K562 (cell line): ENCODE measurements around the gene GFOD1. TPM values are rescaled to one million over a fixed set of nuclear protein-coding genes. Genes with fewer than 3 reads are reported as not detected.

Experiments used
- ATF4 ChIP-seq: fragments of 450-650 bp; formaldehyde crosslinking; IDR thresholded peaks from 2 replicates; pipeline ENCODE4 v1.4.0; 2022; ENCODE audit warnings: mild to moderate bottlenecking, moderate library complexity
- CEBPB ChIP-seq: fragments of 450-650 bp; IDR thresholded peaks from 2 replicates; pipeline ENCODE4 v1.6.1; 2016; ENCODE audit warnings: missing genetic modification characterization, missing compliant biosample characterization
- CREBBP ChIP-seq: IDR thresholded peaks from one replicate; pipeline ENCODE4 v1.6.1; 2012; ENCODE audit warnings: low read depth, mild to moderate bottlenecking, control low read depth, inconsistent platforms, low read length
- ELF1 ChIP-seq: fragments of 200-800 bp; sonication (Bioruptor generic); IDR thresholded peaks from 2 replicates; pipeline ENCODE4 v1.6.1; 2016; ENCODE audit warnings: missing genetic modification characterization, missing compliant biosample characterization
- FOXA1 ChIP-seq: fragments of 450-650 bp; IDR thresholded peaks from 2 replicates; pipeline ENCODE4 v1.6.1; 2016; ENCODE audit warnings: mild to moderate bottlenecking, borderline replicate concordance
- HOMEZ ChIP-seq: fragments of 250-450 bp; sonication (Bioruptor Pico); IDR thresholded peaks from 2 replicates; pipeline ENCODE4 v1.4.0; 2020; ENCODE audit warnings: mild to moderate bottlenecking, moderate library complexity
- MECOM ChIP-seq: fragments of 250-450 bp; sonication (Bioruptor Pico); IDR thresholded peaks from 2 replicates; pipeline ENCODE4 v1.8.0; 2022; ENCODE audit warnings: inconsistent platforms
- NFE2 ChIP-seq: IDR thresholded peaks from 2 replicates; pipeline ENCODE4 v1.6.1; 2014; ENCODE audit warnings: antibody characterized with exemption, low read depth
- PHB2 ChIP-seq: fragments of 450-650 bp; IDR thresholded peaks from 2 replicates; pipeline ENCODE4 v1.6.1; 2017; ENCODE audit warnings: low read depth
- SMAD2 ChIP-seq: fragments of 150-350 bp; IDR thresholded peaks from 2 replicates; pipeline ENCODE4 v1.6.1; 2014; ENCODE audit warnings: low read depth, mild to moderate bottlenecking, low read length
- TAF1 ChIP-seq: IDR thresholded peaks from 2 replicates; pipeline ENCODE4 v1.6.1; 2011; ENCODE audit warnings: mild to moderate bottlenecking, low read length, moderate library complexity; ENCODE audit not compliant: insufficient read depth, control insufficient read depth, severe bottlenecking; ENCODE audit errors: extremely low read depth
- THAP7 ChIP-seq: fragments of 250-450 bp; sonication (Bioruptor Pico); IDR thresholded peaks from 2 replicates; pipeline ENCODE4 v1.5.0; 2021
- ZNF121 ChIP-seq: sonication (generic); formaldehyde crosslinking; conservative IDR thresholded peaks from 2 replicates; pipeline ENCODE4 v1.8.0; 2022; ENCODE audit warnings: missing genetic modification reagents
- ZNF197 ChIP-seq: fragments of 200-800 bp; sonication (Bioruptor generic); IDR thresholded peaks from 2 replicates; pipeline ENCODE4 v1.6.1; 2016; ENCODE audit warnings: low read depth, missing genetic modification characterization, missing compliant biosample characterization
- ZNF311 ChIP-seq: fragments of 250-450 bp; sonication (Bioruptor Pico); IDR thresholded peaks from 2 replicates; pipeline ENCODE4 v1.4.0; 2020; ENCODE audit warnings: mild to moderate bottlenecking, moderate library complexity
- ZNF586 ChIP-seq: fragments of 450-650 bp; formaldehyde crosslinking; conservative IDR thresholded peaks from 2 replicates; pipeline ENCODE4 v1.4.0; 2020; ENCODE audit warnings: mild to moderate bottlenecking, moderate library complexity
- ZZZ3 ChIP-seq: fragments of 450-650 bp; IDR thresholded peaks from 2 replicates; pipeline ENCODE4 v1.6.1; 2016; ENCODE audit warnings: antibody characterized with exemption, mild to moderate bottlenecking, moderate library complexity
- polyA plus RNA-seq, 8 experiments: library from polyadenylated mRNA; depleted of rRNA in 4 of 8; stranded (reverse) in 5 of 8; unstranded in 3 of 8; fragments of >200 nt; fragmentation: Nextera tagmentation in 2 of 8; fragmentation: Illumina TruSeq in 1 of 8; extraction: Ambion mirVana in 2 of 8; extraction: Trizol in 1 of 8; gene quantifications; 2 replicates each; pipeline versions ENCODE4 v1.2.1 to v1.2.3, GENCODE V29; 2011 to 2014; ENCODE audit warnings: inconsistent platforms in 1 of 8, missing spikeins in 1 of 8
- total RNA-seq, 7 experiments: library from RNA; depleted of rRNA in 6 of 7; stranded (reverse); fragments of >200 nt in 6 of 7; fragmentation: Illumina TruSeq in 2 of 7; extraction: Trizol in 2 of 7; gene quantifications; 2 replicates each; pipeline versions ENCODE4 v1.2.1 to v1.2.3, GENCODE V29; 2011 to 2021; ENCODE audit warnings: low replicate concordance in 1 of 7
- TF ChIP-seq, protein P1 (sequence below): fragments of 250-450 bp; sonication (Bioruptor Pico); IDR thresholded peaks from 2 replicates; pipeline ENCODE4 v1.8.0; 2022; ENCODE audit warnings: inconsistent platforms
- TF ChIP-seq, protein P2 (sequence below): IDR thresholded peaks from 2 replicates; pipeline ENCODE4 v1.6.1; 2016; ENCODE audit warnings: missing genetic modification characterization, missing compliant biosample characterization
- TF ChIP-seq, protein P3 (sequence below): IDR thresholded peaks from 2 replicates; pipeline ENCODE4 v1.6.1; 2014; ENCODE audit warnings: antibody characterized with exemption
- TF ChIP-seq, protein P4 (sequence below): sonication (generic); formaldehyde crosslinking; IDR thresholded peaks from 2 replicates; pipeline ENCODE4 v1.8.0; 2022; ENCODE audit warnings: mild to moderate bottlenecking, missing genetic modification reagents

Gene GFOD1
- total and polyA plus RNA-seq, 9 of the 15 experiments (the other 6 are each of a cell fraction or from before 2014, with no cell fraction given), result 3.8 to 12.0 (median 8.2) TPM

DNA sequence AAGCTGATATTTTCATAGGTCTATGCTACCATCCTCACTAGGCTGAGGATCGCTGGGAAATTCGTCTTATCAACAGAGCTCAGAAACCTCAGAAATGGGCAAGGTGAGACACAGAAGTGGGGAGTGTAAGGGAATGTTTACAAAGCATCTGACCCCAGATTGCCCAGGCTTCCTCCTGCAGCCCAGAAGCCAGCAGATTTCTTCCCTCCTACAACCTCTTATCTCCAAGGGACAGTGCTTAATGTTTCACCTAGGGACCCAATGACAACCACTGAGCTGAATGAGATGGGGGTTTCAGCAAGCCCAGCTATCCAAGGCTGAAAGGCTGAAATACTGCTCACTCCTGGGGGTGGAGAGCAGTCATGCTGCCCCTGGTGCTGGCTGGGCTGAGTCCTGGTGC lies 106.6 kb downstream of the GFOD1 start (continued):
- TF ChIP-seq ZNF311 (CRISPR knock-in tag) (peak; percentile 58; the same call in 1 of the 2 replicates), ZNF197 (CRISPR knock-in tag) (no peak), ELF1 (no peak), MECOM (CRISPR knock-in tag) (no peak), ZNF121 (CRISPR knock-in tag) (no peak), CEBPB (tag) (no peak), SMAD2 (no peak), TAF1 (peak; percentile 33), THAP7 (CRISPR knock-in tag) (no peak), ZNF586 (CRISPR knock-in tag) (no peak), FOXA1 (peak; percentile 51; the same call in 1 of the 2 replicates), NFE2 (peak; percentile 58; the same call in 1 of the 2 replicates), PHB2 (peak; percentile 87), CREBBP (no peak), ATF4 (CRISPR knock-in tag) (no peak), ZZZ3 (no peak), HOMEZ (CRISPR knock-in tag) (no peak)
- TF ChIP-seq, protein P1, sequence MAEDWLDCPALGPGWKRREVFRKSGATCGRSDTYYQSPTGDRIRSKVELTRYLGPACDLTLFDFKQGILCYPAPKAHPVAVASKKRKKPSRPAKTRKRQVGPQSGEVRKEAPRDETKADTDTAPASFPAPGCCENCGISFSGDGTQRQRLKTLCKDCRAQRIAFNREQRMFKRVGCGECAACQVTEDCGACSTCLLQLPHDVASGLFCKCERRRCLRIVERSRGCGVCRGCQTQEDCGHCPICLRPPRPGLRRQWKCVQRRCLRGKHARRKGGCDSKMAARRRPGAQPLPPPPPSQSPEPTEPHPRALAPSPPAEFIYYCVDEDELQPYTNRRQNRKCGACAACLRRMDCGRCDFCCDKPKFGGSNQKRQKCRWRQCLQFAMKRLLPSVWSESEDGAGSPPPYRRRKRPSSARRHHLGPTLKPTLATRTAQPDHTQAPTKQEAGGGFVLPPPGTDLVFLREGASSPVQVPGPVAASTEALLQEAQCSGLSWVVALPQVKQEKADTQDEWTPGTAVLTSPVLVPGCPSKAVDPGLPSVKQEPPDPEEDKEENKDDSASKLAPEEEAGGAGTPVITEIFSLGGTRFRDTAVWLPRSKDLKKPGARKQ, result no peak
- TF ChIP-seq, protein P2, sequence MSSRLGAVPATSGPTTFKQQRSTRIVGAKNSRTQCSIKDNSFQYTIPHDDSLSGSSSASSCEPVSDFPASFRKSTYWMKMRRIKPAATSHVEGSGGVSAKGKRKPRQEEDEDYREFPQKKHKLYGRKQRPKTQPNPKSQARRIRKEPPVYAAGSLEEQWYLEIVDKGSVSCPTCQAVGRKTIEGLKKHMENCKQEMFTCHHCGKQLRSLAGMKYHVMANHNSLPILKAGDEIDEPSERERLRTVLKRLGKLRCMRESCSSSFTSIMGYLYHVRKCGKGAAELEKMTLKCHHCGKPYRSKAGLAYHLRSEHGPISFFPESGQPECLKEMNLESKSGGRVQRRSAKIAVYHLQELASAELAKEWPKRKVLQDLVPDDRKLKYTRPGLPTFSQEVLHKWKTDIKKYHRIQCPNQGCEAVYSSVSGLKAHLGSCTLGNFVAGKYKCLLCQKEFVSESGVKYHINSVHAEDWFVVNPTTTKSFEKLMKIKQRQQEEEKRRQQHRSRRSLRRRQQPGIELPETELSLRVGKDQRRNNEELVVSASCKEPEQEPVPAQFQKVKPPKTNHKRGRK (tag), result no peak
- TF ChIP-seq, protein P3, sequence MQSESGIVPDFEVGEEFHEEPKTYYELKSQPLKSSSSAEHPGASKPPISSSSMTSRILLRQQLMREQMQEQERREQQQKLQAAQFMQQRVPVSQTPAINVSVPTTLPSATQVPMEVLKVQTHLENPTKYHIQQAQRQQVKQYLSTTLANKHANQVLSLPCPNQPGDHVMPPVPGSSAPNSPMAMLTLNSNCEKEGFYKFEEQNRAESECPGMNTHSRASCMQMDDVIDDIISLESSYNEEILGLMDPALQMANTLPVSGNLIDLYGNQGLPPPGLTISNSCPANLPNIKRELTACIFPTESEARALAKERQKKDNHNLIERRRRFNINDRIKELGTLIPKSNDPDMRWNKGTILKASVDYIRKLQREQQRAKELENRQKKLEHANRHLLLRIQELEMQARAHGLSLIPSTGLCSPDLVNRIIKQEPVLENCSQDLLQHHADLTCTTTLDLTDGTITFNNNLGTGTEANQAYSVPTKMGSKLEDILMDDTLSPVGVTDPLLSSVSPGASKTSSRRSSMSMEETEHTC, result no peak
- TF ChIP-seq, protein P4, sequence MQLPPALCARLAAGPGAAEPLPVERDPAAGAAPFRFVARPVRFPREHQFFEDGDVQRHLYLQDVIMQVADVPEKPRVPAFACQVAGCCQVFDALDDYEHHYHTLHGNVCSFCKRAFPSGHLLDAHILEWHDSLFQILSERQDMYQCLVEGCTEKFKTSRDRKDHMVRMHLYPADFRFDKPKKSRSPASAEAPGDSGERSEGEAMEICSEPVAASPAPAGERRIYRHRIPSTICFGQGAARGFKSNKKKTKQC (CRISPR knock-in tag), result no peak
